ENCODE measurements around the gene SOX9.
"Not testable (repeated sequence)": the region's sequence is repeated elsewhere in the genome, so short reads cannot be mapped to it uniquely, and the experiment has no call there.

The SOX9 gene

GRCh38 chr17:72126575-72127486 lies 6.0 kb downstream of the SOX9 start:
- Mint-ChIP-seq H3K4me1 (peaks cover 6% of the 10 kb centered on the region), H3K4me3 (no peak overlapping the region), H3K27me3 (peaks cover 21% of the 10 kb centered on the region), H3K36me3 (peaks cover 2% of the 10 kb centered on the region), H3K9me3 (peaks cover 2% of the 10 kb centered on the region), H3K27ac (no peak overlapping the region)
- DNase-seq (ENCODE audit: low spot score in 2 of 2) = no peak
- ATAC-seq (ENCODE audit: low read depth) = no peak

GRCh38 chr17:72128039-72128438 lies 7.2 kb downstream of the SOX9 start:
- Mint-ChIP-seq H3K27ac (no peak overlapping the region), H3K36me3 (no peaks in the 10 kb centered on the region), H3K9me3 (peaks cover 2% of the 10 kb centered on the region), H3K4me1 (peaks cover under 1% of the 10 kb centered on the region), H3K27me3 (peaks cover 14% of the 10 kb centered on the region), H3K4me3 (no peak overlapping the region)
- ATAC-seq (ENCODE audit: low read depth) = no peak
- no peak for DNase-seq (ENCODE audit: low spot score in 2 of 2)

GRCh38 chr17:72134608-72135394 lies 14.0 kb downstream of the SOX9 start:
- DNase-seq (ENCODE audit: low spot score in 2 of 2) (no peak), ATAC-seq (ENCODE audit: low read depth) (no peak)
- Mint-ChIP-seq H3K4me3 (no peak overlapping the region), H3K4me1 (no peaks in the 10 kb centered on the region), H3K27me3 (peaks cover 2% of the 10 kb centered on the region), H3K9me3 (no peaks in the 10 kb centered on the region), H3K27ac (no peak overlapping the region), H3K36me3 (no peaks in the 10 kb centered on the region)

GRCh38 chr17:72135546-72136325 lies 14.9 kb downstream of the SOX9 start:
- no peaks in the 10 kb centered on the region for H3K9me3 Mint-ChIP-seq
- ATAC-seq (ENCODE audit: low read depth) (no peak), DNase-seq (ENCODE audit: low spot score in 2 of 2) (no peak)
- H3K4me3 Mint-ChIP-seq = no peak overlapping the region
- H3K27me3 Mint-ChIP-seq = peaks cover 4% of the 10 kb centered on the region
- no peaks in the 10 kb centered on the region for H3K36me3 Mint-ChIP-seq
- no peak overlapping the region for H3K27ac Mint-ChIP-seq
- H3K4me1 Mint-ChIP-seq = no peaks in the 10 kb centered on the region

GRCh38 chr17:72136692-72137091 lies 15.9 kb downstream of the SOX9 start:
- no peaks in the 10 kb centered on the region for H3K4me1 Mint-ChIP-seq
- H3K27ac Mint-ChIP-seq = no peak overlapping the region
- H3K4me3 Mint-ChIP-seq = no peak overlapping the region
- no peaks in the 10 kb centered on the region for H3K36me3 Mint-ChIP-seq
- no peaks in the 10 kb centered on the region for H3K9me3 Mint-ChIP-seq
- ATAC-seq (ENCODE audit: low read depth) (no peak), DNase-seq (ENCODE audit: low spot score in 2 of 2) (no peak)
- peaks cover 4% of the 10 kb centered on the region for H3K27me3 Mint-ChIP-seq

GRCh38 chr17:72137161-72137560 lies 16.3 kb downstream of the SOX9 start:
- Mint-ChIP-seq H3K9me3 (no peaks in the 10 kb centered on the region), H3K4me3 (no peak overlapping the region), H3K27me3 (peaks cover 4% of the 10 kb centered on the region), H3K36me3 (no peaks in the 10 kb centered on the region), H3K27ac (no peak overlapping the region), H3K4me1 (no peaks in the 10 kb centered on the region)
- ATAC-seq (ENCODE audit: low read depth) (no peak), DNase-seq (ENCODE audit: low spot score in 2 of 2) (no peak)

- no peaks in the 10 kb centered on the region for H3K9me3 Mint-ChIP-seq
- H3K4me1 Mint-ChIP-seq = no peaks in the 10 kb centered on the region
- H3K27me3 Mint-ChIP-seq = peaks cover 4% of the 10 kb centered on the region
- ATAC-seq (ENCODE audit: low read depth) (no peak), DNase-seq (ENCODE audit: low spot score in 2 of 2) (no peak)
- H3K4me3 Mint-ChIP-seq = no peak overlapping the region
- H3K36me3 Mint-ChIP-seq = no peaks in the 10 kb centered on the region
- H3K27ac Mint-ChIP-seq = no peak overlapping the region
Measured at GRCh38 chr17:72139212-72139611, 18.4 kb downstream of the SOX9 start.

GRCh38 chr17:72141336-72141735 lies 20.5 kb downstream of the SOX9 start:
- Mint-ChIP-seq H3K4me1 (no peaks in the 10 kb centered on the region), H3K9me3 (peaks cover 3% of the 10 kb centered on the region), H3K4me3 (no peak overlapping the region), H3K36me3 (no peaks in the 10 kb centered on the region), H3K27ac (no peak overlapping the region), H3K27me3 (peaks cover 6% of the 10 kb centered on the region)
- ATAC-seq (ENCODE audit: low read depth) (no peak), DNase-seq (ENCODE audit: low spot score in 2 of 2) (no peak)

- H3K27ac Mint-ChIP-seq; ATAC-seq (ENCODE audit: low read depth); H3K9me3 Mint-ChIP-seq; H3K4me1 Mint-ChIP-seq; H3K36me3 Mint-ChIP-seq; H3K27me3 Mint-ChIP-seq; DNase-seq (ENCODE audit: low spot score in 2 of 2); H3K4me3 Mint-ChIP-seq: not testable (repeated sequence)
Measured at GRCh38 chr17:72142097-72142496, 21.3 kb downstream of the SOX9 start.

GRCh38 chr17:72142614-72143013 lies 21.8 kb downstream of the SOX9 start:
- Mint-ChIP-seq H3K36me3 (no peaks in the 10 kb centered on the region), H3K9me3 (peaks cover 5% of the 10 kb centered on the region), H3K4me1 (no peaks in the 10 kb centered on the region), H3K27ac (no peak overlapping the region), H3K4me3 (no peak overlapping the region), H3K27me3 (peaks cover 6% of the 10 kb centered on the region)
- ATAC-seq (ENCODE audit: low read depth) (no peak), DNase-seq (ENCODE audit: low spot score in 2 of 2) (no peak)

- H3K9me3 Mint-ChIP-seq = peaks cover 5% of the 10 kb centered on the region
- no peaks in the 10 kb centered on the region for H3K4me1 Mint-ChIP-seq
- H3K27me3 Mint-ChIP-seq = peaks cover 6% of the 10 kb centered on the region
- ATAC-seq (ENCODE audit: low read depth) = no peak
- no peak overlapping the region for H3K27ac Mint-ChIP-seq
- no peak for DNase-seq (ENCODE audit: low spot score in 2 of 2)
- H3K36me3 Mint-ChIP-seq = no peaks in the 10 kb centered on the region
- H3K4me3 Mint-ChIP-seq = no peak overlapping the region
Measured at GRCh38 chr17:72143245-72143644, 22.4 kb downstream of the SOX9 start.

GRCh38 chr17:72144101-72144500 lies 23.3 kb downstream of the SOX9 start:
- Mint-ChIP-seq H3K9me3 (peaks cover 5% of the 10 kb centered on the region), H3K36me3 (no peaks in the 10 kb centered on the region), H3K27me3 (peaks cover 6% of the 10 kb centered on the region), H3K27ac (no peak overlapping the region), H3K4me1 (no peaks in the 10 kb centered on the region), H3K4me3 (no peak overlapping the region)
- DNase-seq (ENCODE audit: low spot score in 2 of 2) = no peak
- ATAC-seq (ENCODE audit: low read depth) = no peak

- no peak overlapping the region for H3K4me3 Mint-ChIP-seq
- H3K27ac Mint-ChIP-seq = no peak overlapping the region
- no peaks in the 10 kb centered on the region for H3K36me3 Mint-ChIP-seq
- H3K27me3 Mint-ChIP-seq = peaks cover 7% of the 10 kb centered on the region
- ATAC-seq (ENCODE audit: low read depth) (no peak), DNase-seq (ENCODE audit: low spot score in 2 of 2) (no peak)
- no peaks in the 10 kb centered on the region for H3K4me1 Mint-ChIP-seq
- H3K9me3 Mint-ChIP-seq = peaks cover 5% of the 10 kb centered on the region
Measured at GRCh38 chr17:72145562-72145961, 24.7 kb downstream of the SOX9 start.

- H3K9me3 Mint-ChIP-seq = peaks cover 5% of the 10 kb centered on the region
- no peak overlapping the region for H3K27ac Mint-ChIP-seq
- ATAC-seq (ENCODE audit: low read depth) (no peak), DNase-seq (ENCODE audit: low spot score in 2 of 2) (no peak)
- H3K27me3 Mint-ChIP-seq = peaks cover 6% of the 10 kb centered on the region
- H3K4me3 Mint-ChIP-seq = no peak overlapping the region
- no peaks in the 10 kb centered on the region for H3K36me3 Mint-ChIP-seq
- H3K4me1 Mint-ChIP-seq = no peaks in the 10 kb centered on the region
Measured at GRCh38 chr17:72145962-72146361, 25.1 kb downstream of the SOX9 start.
